Astrocyte of the cerebellum (primary cell): ENCODE measurements around the gene C16orf95.
"Not testable (repeated sequence)": the region's sequence is repeated elsewhere in the genome, so short reads cannot be mapped to it uniquely, and the experiment has no call there.

ENCODE experiments used
- DNase-seq: peaks from one replicate; pipeline ENCODE4 v3.0.0-alpha.2; 2011; ENCODE audit warnings: low read depth
- H3K4me3 ChIP-seq: 2 replicates; pipeline ENCODE4 v1.5.1; 2011; ENCODE audit warnings: mild to moderate bottlenecking, low read depth, low read length, moderate library complexity
- CTCF ChIP-seq: IDR thresholded peaks from 2 replicates; pipeline ENCODE4 v1.5.1; 2012; ENCODE audit warnings: low read length, low read depth, moderate library complexity, mild to moderate bottlenecking; ENCODE audit errors: missing control alignments
- in situ Hi-C: cut with HindIII; loops from 2 replicates; pipeline ENCODE4 v1.10.0; 2017; ENCODE audit warnings: low sequenced_read_pairs

The C16orf95 gene

DNA sequence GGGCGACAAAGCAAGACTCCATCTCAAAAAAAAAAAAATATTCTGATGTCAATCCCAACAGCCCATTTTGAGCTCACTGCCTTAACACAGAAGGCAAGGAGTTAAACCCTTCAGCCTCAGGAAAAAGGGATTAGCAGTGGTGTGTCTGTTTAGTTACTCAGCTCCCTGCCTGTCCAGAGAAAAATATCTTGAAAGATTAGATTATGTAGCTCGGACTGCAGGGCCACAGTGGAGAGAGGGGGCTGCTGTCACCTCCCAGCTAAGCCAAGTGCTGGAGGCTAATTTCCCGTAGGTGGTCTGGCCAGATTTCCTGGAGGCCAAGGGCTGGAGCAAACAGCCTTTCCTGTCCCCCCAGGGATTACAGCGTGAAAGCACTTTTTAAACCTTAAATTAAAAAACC is 50.3 kb downstream of the C16orf95 start:
- DNase-seq = no peak
- TF ChIP-seq CTCF = no peak
- in situ Hi-C loops = loop anchor here (25.0 kb wide), 1 partner anchor 705 kb away; the partner anchor contains the start of genes FOXC2 and MTHFSD
- H3K4me3 ChIP-seq = no peak overlapping the region

DNA sequence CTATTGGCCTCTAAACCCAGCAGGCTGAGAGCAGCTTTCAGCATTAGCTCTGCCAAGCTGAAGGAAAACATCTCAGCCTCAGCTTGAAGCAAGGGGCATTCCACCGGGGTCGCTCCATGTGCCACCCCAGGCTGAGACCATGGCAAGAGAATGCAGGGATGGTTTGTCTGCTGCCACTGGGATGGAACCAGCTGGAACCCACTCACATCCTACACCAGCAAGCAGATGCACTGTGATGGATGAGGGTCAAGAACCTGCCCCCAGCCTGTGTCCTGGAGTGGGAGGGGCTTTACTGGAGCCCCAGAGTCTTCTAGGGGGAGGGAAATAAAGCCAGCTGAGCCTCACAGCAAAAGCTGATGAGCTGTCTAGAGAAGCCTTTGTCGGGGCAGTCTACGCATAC is 51.9 kb downstream of the C16orf95 start:
- no peak for DNase-seq
- in situ Hi-C loops = loop anchor here (25.0 kb wide), 1 partner anchor 703 kb away; the partner anchor contains the start of genes FOXC2 and MTHFSD
- TF ChIP-seq CTCF = no peak
- no peak overlapping the region for H3K4me3 ChIP-seq

- no peak for DNase-seq
- no peak overlapping the region for H3K4me3 ChIP-seq
- in situ Hi-C loops = loop anchor here (25.0 kb wide), 1 partner anchor 702 kb away; the partner anchor contains the start of genes FOXC2 and MTHFSD
- no peak for TF ChIP-seq CTCF
Observed at GRCh38 chr16:87264634-87265033, 52.6 kb downstream of the C16orf95 start.

GRCh38 chr16:87263418-87264052 is 53.7 kb downstream of the C16orf95 start:
- no peak overlapping the region for H3K4me3 ChIP-seq
- in situ Hi-C loops = loop anchor here (25.0 kb wide), 1 partner anchor 701 kb away; the partner anchor contains the start of genes FOXC2 and MTHFSD
- no peak for TF ChIP-seq CTCF
- no peak for DNase-seq

DNA sequence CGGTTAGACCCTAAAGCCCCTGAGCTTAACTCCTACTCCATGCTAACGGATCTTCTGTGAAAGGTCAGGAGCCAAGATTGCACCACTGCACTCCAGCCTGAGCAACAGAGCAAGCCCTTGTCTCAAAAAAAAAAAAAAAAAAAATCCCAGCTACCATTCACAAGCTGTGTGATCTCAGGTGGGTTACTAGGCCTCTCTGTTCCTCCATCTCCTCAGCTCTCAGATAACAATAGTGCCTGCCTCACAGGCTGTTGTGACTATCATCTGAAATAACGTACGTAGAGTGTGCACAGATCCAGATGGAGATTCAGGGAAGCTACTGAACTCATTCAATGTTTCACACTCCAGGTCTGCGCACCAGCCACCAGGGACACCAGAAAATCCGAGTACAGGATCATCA is 57.8 kb downstream of the C16orf95 start:
- H3K4me3 ChIP-seq = no peak overlapping the region
- DNase-seq = no peak
- in situ Hi-C loops = loop anchor here (25.0 kb wide), 1 partner anchor 697 kb away; the partner anchor contains the start of genes FOXC2 and MTHFSD
- TF ChIP-seq CTCF = no peak

GRCh38 chr16:87258653-87259052 is 58.5 kb downstream of the C16orf95 start:
- in situ Hi-C loops = loop anchor here (25.0 kb wide), 1 partner anchor 696 kb away; the partner anchor contains the start of genes FOXC2 and MTHFSD
- not testable (repeated sequence) for DNase-seq, H3K4me3 ChIP-seq

DNA sequence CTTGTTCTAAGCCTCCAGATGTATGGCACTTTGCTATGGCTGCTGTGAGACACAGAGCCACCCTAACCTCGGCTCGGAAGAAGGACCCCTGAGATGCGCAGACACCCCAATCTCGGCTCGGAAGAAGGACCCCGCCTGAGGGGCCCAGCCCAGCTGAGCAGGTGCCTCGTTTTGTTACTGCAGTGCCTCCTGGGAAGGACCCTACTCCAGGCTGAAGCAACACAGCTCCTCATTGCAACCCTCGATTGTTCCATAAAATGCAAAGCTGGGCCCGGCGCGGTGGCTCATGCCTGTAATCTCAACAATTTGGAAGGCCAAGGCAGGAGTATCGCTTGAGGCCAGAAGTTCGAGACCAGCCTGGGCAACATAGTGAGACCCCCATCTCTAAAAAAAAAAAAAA is 61.3 kb downstream of the C16orf95 start:
- TF ChIP-seq CTCF = no peak
- no peak for DNase-seq
- no peak overlapping the region for H3K4me3 ChIP-seq
- in situ Hi-C loops = loop anchor here (25.0 kb wide), 1 partner anchor 694 kb away; the partner anchor contains the start of genes FOXC2 and MTHFSD
